ENCODE measurements around the gene KCTD20. TPM values are rescaled to one million over a fixed set of nuclear protein-coding genes. Genes with fewer than 3 reads are reported as not detected.
A peak's percentile ranks its signal among the peaks of the same experiment; 100 is the strongest.

Gene KCTD20
- total and polyA plus RNA-seq, 9 of the 15 experiments (the other 6 are each of a cell fraction or from before 2014, with no cell fraction given): 28.9 to 160 (median 70.6) TPM

- TF ChIP-seq ARID3A (IDR thresholded peaks at IDR 0.05; ENCODE audit: borderline replicate concordance, low read depth, low read length): 0 out of 2 replicates have a peak, but pooled peaks have one; percentile 60
- TF ChIP-seq ZNF197 (CRISPR knock-in tag; IDR thresholded peaks at IDR 0.05; ENCODE audit: low read depth): no peak; the same call in 1 of the 2 replicates
- TF ChIP-seq ZNF324 (CRISPR knock-in tag; IDR thresholded peaks at IDR 0.05): no peak
- no peak for TF ChIP-seq ZNF140 (CRISPR knock-in tag; IDR thresholded peaks at IDR 0.05)
- TF ChIP-seq, protein P1, sequence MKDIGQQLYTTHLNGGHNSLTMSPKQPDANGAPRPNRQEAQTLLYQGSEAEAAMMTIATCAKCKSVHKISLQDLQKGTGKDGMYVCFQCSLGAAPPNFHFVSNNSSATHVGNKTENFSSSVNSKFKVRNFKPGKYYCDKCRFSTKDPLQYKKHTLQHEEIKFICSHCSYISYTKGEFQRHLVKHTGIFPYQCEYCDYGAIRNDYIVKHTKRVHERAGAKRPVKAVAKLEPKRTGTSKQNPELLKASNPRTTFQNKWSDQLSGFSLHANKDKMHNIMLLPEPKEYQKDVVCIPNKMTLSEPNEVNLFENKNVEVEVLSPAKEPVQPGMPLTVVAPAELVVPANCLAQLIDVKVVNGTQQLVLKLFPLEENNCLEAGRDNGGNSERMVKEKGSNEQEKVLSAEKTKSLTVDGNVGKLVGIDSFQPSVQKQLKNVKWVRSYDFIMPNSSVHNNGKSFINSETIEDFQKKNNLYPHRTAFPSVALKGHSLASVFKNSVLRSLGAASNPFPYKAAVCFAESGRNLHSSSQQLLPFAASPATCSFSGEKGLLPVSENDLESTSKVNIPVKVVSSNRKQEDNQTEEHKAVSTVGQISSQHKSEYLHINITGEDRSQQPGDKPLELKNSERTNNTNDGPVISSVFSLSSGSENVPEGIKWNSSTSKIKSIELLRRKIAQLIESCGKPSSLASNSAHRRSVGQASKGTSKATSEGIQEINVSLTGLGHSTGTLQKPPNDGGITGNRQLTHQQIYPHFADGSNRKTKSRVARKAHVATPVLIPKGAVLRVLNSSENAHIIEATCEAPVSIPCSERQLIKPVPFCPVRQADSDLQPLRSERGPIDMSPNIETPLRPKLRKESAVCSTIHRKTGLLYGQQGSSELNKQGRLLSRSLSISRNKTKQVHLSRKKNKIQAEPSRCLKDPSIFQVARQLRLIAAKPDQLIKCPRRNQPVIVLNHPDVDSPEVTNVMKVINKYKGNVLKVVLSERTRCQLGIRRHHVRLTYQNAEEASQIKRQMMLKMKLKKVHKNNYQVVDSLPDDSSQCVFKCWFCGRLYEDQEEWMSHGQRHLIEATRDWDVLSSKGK (CRISPR knock-in tag; IDR thresholded peaks at IDR 0.05): no peak
- no peak for TF ChIP-seq SFPQ (IDR thresholded peaks at IDR 0.05; ENCODE audit: low read depth, low read length)
- no peak for TF ChIP-seq NFXL1 (CRISPR knock-in tag; IDR thresholded peaks at IDR 0.05)
- TF ChIP-seq NFRKB (IDR thresholded peaks at IDR 0.05; ENCODE audit: low read depth): no peak
- no peak for TF ChIP-seq RBM34 (IDR thresholded peaks at IDR 0.05; ENCODE audit: borderline replicate concordance, insufficient read depth, low read length)
- TF ChIP-seq RNF2 (IDR thresholded peaks at IDR 0.05): peak; percentile 63
- no peak for TF ChIP-seq CREBBP (IDR thresholded peaks at IDR 0.05; ENCODE audit: low read depth, low read length)
- TF ChIP-seq RBFOX2 (IDR thresholded peaks at IDR 0.05; ENCODE audit: low read depth, low read length): no peak
- TF ChIP-seq TOE1 (IDR thresholded peaks at IDR 0.05; ENCODE audit: borderline replicate concordance): peak; percentile 52; the same call in 1 of the 2 replicates
- no peak for TF ChIP-seq TOE1 (CRISPR knock-in tag; IDR thresholded peaks at IDR 0.05; ENCODE audit: borderline replicate concordance, low read depth)
- no peak for TF ChIP-seq E2F8 (IDR thresholded peaks at IDR 0.05; ENCODE audit: low read depth, partially characterized antibody)
- no peak for TF ChIP-seq EGR1 (conservative IDR thresholded peaks at IDR 0.05)
- no peak for TF ChIP-seq TARDBP (IDR thresholded peaks at IDR 0.05)
- no peak for TF ChIP-seq TBP (optimal IDR thresholded peaks at IDR 0.05; ENCODE audit: low read depth, low read length)
- no peak for TF ChIP-seq GABPB2 (CRISPR knock-in tag; conservative IDR thresholded peaks at IDR 0.05)
- TF ChIP-seq FUS (optimal IDR thresholded peaks at IDR 0.05; ENCODE audit: low read depth, low read length): no peak
These were observed 35.3 kb downstream of the KCTD20 start (continued) for GRCh38 chr6:36478051-36478526.
